Fibroblast of lung (primary cell): ENCODE results near the gene ATP2A1. TPM values are rescaled to one million over a fixed set of nuclear protein-coding genes. Genes with fewer than 3 reads are reported as not detected.

Source experiments
- DNase-seq, 2 donors: peaks; one replicate each; pipeline versions ENCODE4 v3.0.0 to v3.0.0-alpha.2; 2010; ENCODE audit warnings: low read depth in 2 of 2
- H2AFZ ChIP-seq: 2 replicates; pipeline ENCODE4 v1.5.1; 2012; ENCODE audit warnings: low read length, control low read depth, inconsistent platforms
- H3K27ac ChIP-seq: 2 replicates; pipeline ENCODE4 v1.5.1; 2011; ENCODE audit warnings: low read length, control low read depth; ENCODE audit not compliant: insufficient read depth
- H3K27me3 ChIP-seq: 2 replicates; pipeline ENCODE4 v1.5.1; 2011; ENCODE audit warnings: mild to moderate bottlenecking, low read length; ENCODE audit not compliant: control insufficient read depth, insufficient read depth
- H3K36me3 ChIP-seq: 2 replicates; pipeline ENCODE4 v1.5.1; 2011; ENCODE audit warnings: low read length; ENCODE audit not compliant: control insufficient read depth, insufficient read depth
- H3K4me1 ChIP-seq: 2 replicates; pipeline ENCODE4 v1.5.1; 2011; ENCODE audit warnings: low read length; ENCODE audit not compliant: control insufficient read depth, insufficient read depth; ENCODE audit errors: extremely low read depth
- H3K4me2 ChIP-seq: 2 replicates; pipeline ENCODE4 v1.5.1; 2011; ENCODE audit warnings: low read length, control low read depth; ENCODE audit not compliant: insufficient read depth; ENCODE audit errors: extremely low read depth
- H3K4me3 ChIP-seq, 4 experiments: fragments of 200-600 bp in 1 of 4; sonication (generic) in 1 of 4; replicated peaks in 1 of 4; 2 replicates each; pipeline ENCODE4 v1.5.1; 2011 to 2016; ENCODE audit warnings: low read length in 4 of 4, low read depth in 3 of 4, mild to moderate bottlenecking in 3 of 4, control low read depth in 2 of 4, inconsistent platforms in 1 of 4, mixed read lengths in 1 of 4; ENCODE audit not compliant: insufficient read depth in 1 of 4; ENCODE audit errors: control extremely low read depth in 1 of 4
- H3K79me2 ChIP-seq: 2 replicates; pipeline ENCODE4 v1.5.1; 2012; ENCODE audit warnings: mild to moderate bottlenecking, low read length, inconsistent platforms; ENCODE audit not compliant: control insufficient read depth, insufficient read depth
- H3K9ac ChIP-seq: 2 replicates; pipeline ENCODE4 v1.5.1; 2011; ENCODE audit warnings: mild to moderate bottlenecking, low read length, control low read depth; ENCODE audit not compliant: insufficient read depth
- H3K9me3 ChIP-seq: 2 replicates; pipeline ENCODE4 v1.5.1; 2012; ENCODE audit warnings: low read depth, low read length; ENCODE audit not compliant: control insufficient read depth, insufficient read depth
- H4K20me1 ChIP-seq: 2 replicates; pipeline ENCODE4 v1.5.1; 2011; ENCODE audit warnings: low read length; ENCODE audit not compliant: control insufficient read depth, insufficient read depth; ENCODE audit errors: extremely low read depth
- CTCF ChIP-seq, 2 donors: IDR thresholded peaks in 1 of 2; conservative IDR thresholded peaks in 1 of 2; 1 replicate in 1 of 2; 2 replicates in 1 of 2; pipeline ENCODE4 v1.5.1; 2011 to 2012; ENCODE audit warnings: low read length in 2 of 2, control low read depth in 1 of 2, inconsistent platforms in 1 of 2, low read depth in 1 of 2, mild to moderate bottlenecking in 1 of 2
- EZH2 ChIP-seq: IDR thresholded peaks from 2 replicates; pipeline ENCODE4 v1.5.1; 2012; ENCODE audit warnings: low read length, control low read depth, mild to moderate bottlenecking; ENCODE audit errors: missing control alignments
- polyA plus RNA-seq, 2 donors: library from polyadenylated mRNA; depleted of rRNA in 1 of 2; stranded (reverse) in 1 of 2; unstranded in 1 of 2; fragments of >200 nt; gene quantifications; 2 replicates each; pipeline ENCODE4 v1.2.1, GENCODE V29; 2011 to 2012; ENCODE audit warnings: missing spikeins in 1 of 2
- total RNA-seq: library from RNA; depleted of rRNA; stranded (reverse); fragments of >200 nt; gene quantifications from 2 replicates; pipeline ENCODE4 v1.2.1, GENCODE V29; 2014

The ATP2A1 gene
- total and polyA plus RNA-seq, 2 donors (not counting 1 experiment from before 2014, with no cell fraction given): 0.22 to 0.33 TPM

DNA sequence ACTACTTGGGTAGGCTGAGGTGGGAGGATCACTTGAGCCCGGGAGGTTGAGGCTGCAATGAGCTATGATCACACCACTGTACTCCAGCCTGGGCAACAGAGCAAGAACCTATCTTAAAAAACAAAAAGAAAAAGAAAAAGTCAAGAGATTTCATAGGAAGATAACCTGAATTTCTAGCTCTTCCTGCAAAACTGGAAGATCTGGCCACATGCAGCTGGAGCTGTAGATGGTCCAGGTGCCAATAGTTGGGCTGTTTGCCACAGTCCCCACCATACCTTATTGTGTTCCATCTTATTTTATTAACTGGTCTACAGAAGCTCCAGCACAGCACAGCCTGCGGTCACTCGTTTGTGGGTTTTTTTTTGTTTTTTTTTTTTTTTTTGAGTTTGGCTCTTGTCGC is 15.0 kb downstream of the ATP2A1 start:
- Histone ChIP-seq H3K27ac (no peak overlapping the region), H3K9me3 (no peaks in the 10 kb centered on the region), H3K4me3 (no peak overlapping the region), H3K36me3 (no peaks in the 10 kb centered on the region), H4K20me1 (no peaks in the 10 kb centered on the region), H2AFZ (no peak overlapping the region), H3K9ac (no peak overlapping the region), H3K4me1 (no peaks in the 10 kb centered on the region), H3K27me3 (no peaks in the 10 kb centered on the region), H3K79me2 (no peaks in the 10 kb centered on the region), H3K4me2 (no peak overlapping the region)
- TF ChIP-seq EZH2 (no peak), CTCF (conservative IDR thresholded peaks at IDR 0.05 in 1 of 2, IDR thresholded peaks at IDR 0.05 in 1 of 2; ENCODE audit: low read depth in 1 of 2, low read length in 2 of 2) (no peak)
- DNase-seq: no peak

- Histone ChIP-seq H2AFZ (no peak overlapping the region), H3K9ac (no peak overlapping the region), H3K27ac (no peak overlapping the region), H3K4me1 (no peaks in the 10 kb centered on the region), H3K27me3 (no peaks in the 10 kb centered on the region), H3K4me3 (no peak overlapping the region), H3K36me3 (no peaks in the 10 kb centered on the region), H4K20me1 (no peaks in the 10 kb centered on the region), H3K4me2 (no peak overlapping the region), H3K79me2 (no peaks in the 10 kb centered on the region), H3K9me3 (no peaks in the 10 kb centered on the region)
- DNase-seq: no peak
- no peak for TF ChIP-seq EZH2
- no peak for TF ChIP-seq CTCF (conservative IDR thresholded peaks at IDR 0.05 in 1 of 2, IDR thresholded peaks at IDR 0.05 in 1 of 2; ENCODE audit: low read depth in 1 of 2, low read length in 2 of 2)
Measured at GRCh38 chr16:28895609-28896008, 17.3 kb downstream of the ATP2A1 start.

DNA sequence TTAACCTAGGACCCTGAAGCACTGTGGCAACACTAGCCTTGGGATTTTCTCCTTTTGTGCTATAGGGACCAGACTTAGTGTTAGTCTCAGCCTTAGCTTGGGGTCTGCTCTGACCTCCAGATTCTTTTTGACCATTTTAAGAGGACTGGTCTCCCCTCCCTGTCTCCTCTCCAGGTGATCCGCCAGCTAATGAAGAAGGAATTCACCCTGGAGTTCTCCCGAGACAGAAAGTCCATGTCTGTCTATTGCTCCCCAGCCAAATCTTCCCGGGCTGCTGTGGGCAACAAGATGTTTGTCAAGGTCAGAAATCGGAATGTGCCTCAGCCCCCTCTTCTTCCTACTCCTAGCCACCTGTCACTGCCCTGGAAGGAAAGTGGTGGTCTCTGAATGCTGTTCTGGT is 19.5 kb downstream of the ATP2A1 start:
- no peaks in the 10 kb centered on the region for H3K9me3 ChIP-seq
- H3K4me3 ChIP-seq: no peak overlapping the region
- no peaks in the 10 kb centered on the region for H3K36me3 ChIP-seq
- H3K27ac ChIP-seq: no peak overlapping the region
- DNase-seq: no peak
- no peaks in the 10 kb centered on the region for H3K79me2 ChIP-seq
- TF ChIP-seq EZH2: no peak
- no peak for TF ChIP-seq CTCF (conservative IDR thresholded peaks at IDR 0.05 in 1 of 2, IDR thresholded peaks at IDR 0.05 in 1 of 2; ENCODE audit: low read depth in 1 of 2, low read length in 2 of 2)
- no peak overlapping the region for H3K4me2 ChIP-seq
- no peak overlapping the region for H3K9ac ChIP-seq
- H4K20me1 ChIP-seq: no peaks in the 10 kb centered on the region
- no peak overlapping the region for H2AFZ ChIP-seq
- no peaks in the 10 kb centered on the region for H3K27me3 ChIP-seq
- no peaks in the 10 kb centered on the region for H3K4me1 ChIP-seq
